Measurements from ENCODE around the gene ILKAP.

ILKAP gene

DNA sequence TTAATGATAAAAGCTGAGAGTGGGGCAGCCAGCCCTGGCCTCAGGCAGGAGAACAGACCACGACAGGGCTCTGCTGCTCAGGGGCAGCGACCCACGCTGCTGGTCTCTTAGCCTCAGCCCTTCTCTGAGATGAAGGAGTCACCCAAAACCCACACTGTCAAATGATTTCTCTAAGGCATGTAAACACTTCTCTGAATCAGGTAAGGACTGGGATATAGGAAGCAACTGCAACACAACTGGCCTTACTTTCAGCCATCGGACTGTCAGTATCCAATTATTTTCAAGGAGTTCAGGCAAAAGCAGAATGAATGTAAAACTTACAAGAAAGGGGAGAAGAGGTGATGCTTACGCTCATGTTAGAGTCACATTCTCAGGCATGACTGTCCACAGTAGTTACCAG is 22.9 kb downstream of the ILKAP start:
- Histone ChIP-seq H3K9ac (no peak overlapping the region), H3K4me1 (ENCODE audit: low read depth, poor library complexity, severe bottlenecking) (no peaks in the 10 kb centered on the region), H3K36me3 (ENCODE audit: insufficient read depth) (no peaks in the 10 kb centered on the region; the same call in 1 of the 2 replicates), H3K27me3 (ENCODE audit: insufficient read depth, low read depth) (no peaks in the 10 kb centered on the region), H3K79me2 (ENCODE audit: insufficient read depth, low read depth) (no peaks in the 10 kb centered on the region), H4K20me1 (ENCODE audit: insufficient read depth) (no peaks in the 10 kb centered on the region), H2AFZ (ENCODE audit: low read depth) (no peak overlapping the region), H3K4me2 (no peak overlapping the region), H3K4me3 (IDR thresholded peaks at IDR 0.05; ENCODE audit: insufficient read depth, low read depth, low read length) (no peak overlapping the region), H3K27ac (no peak overlapping the region)
- TF ChIP-seq, protein P1, sequence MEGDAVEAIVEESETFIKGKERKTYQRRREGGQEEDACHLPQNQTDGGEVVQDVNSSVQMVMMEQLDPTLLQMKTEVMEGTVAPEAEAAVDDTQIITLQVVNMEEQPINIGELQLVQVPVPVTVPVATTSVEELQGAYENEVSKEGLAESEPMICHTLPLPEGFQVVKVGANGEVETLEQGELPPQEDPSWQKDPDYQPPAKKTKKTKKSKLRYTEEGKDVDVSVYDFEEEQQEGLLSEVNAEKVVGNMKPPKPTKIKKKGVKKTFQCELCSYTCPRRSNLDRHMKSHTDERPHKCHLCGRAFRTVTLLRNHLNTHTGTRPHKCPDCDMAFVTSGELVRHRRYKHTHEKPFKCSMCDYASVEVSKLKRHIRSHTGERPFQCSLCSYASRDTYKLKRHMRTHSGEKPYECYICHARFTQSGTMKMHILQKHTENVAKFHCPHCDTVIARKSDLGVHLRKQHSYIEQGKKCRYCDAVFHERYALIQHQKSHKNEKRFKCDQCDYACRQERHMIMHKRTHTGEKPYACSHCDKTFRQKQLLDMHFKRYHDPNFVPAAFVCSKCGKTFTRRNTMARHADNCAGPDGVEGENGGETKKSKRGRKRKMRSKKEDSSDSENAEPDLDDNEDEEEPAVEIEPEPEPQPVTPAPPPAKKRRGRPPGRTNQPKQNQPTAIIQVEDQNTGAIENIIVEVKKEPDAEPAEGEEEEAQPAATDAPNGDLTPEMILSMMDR (conservative IDR thresholded peaks at IDR 0.05; ENCODE audit: low read depth, low read length), result no peak

DNA sequence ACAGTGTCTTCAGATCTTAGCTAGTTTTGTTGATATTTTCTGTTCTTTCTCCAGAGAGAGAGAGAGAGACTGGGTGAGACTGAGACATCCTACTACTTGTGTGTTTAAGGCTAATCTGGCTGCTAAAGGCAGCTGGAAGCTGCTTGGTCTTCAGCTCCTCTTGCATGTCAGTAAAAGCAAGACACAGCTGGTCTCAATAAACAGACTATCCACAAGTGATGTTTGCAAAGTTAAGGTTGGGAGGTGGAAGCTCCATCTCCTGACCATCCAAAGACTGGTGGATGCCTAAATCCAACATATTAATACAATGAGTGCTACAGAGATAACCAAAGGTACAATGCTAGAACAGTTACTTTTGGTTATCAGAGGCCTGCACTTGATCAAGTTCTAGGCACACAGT is 26.9 kb downstream of the ILKAP start:
- Histone ChIP-seq H3K4me1 (ENCODE audit: low read depth, poor library complexity, severe bottlenecking) (no peaks in the 10 kb centered on the region), H3K27me3 (ENCODE audit: insufficient read depth, low read depth) (no peaks in the 10 kb centered on the region), H3K79me2 (ENCODE audit: insufficient read depth, low read depth) (no peaks in the 10 kb centered on the region), H3K27ac (no peak overlapping the region), H2AFZ (ENCODE audit: low read depth) (no peak overlapping the region), H3K4me2 (no peak overlapping the region), H4K20me1 (ENCODE audit: insufficient read depth) (no peaks in the 10 kb centered on the region), H3K9ac (no peak overlapping the region), H3K4me3 (IDR thresholded peaks at IDR 0.05; ENCODE audit: insufficient read depth, low read depth, low read length) (no peak overlapping the region), H3K36me3 (ENCODE audit: insufficient read depth) (no peaks in the 10 kb centered on the region)
- TF ChIP-seq, protein P1 (conservative IDR thresholded peaks at IDR 0.05; ENCODE audit: low read depth, low read length), result no peak

DNA sequence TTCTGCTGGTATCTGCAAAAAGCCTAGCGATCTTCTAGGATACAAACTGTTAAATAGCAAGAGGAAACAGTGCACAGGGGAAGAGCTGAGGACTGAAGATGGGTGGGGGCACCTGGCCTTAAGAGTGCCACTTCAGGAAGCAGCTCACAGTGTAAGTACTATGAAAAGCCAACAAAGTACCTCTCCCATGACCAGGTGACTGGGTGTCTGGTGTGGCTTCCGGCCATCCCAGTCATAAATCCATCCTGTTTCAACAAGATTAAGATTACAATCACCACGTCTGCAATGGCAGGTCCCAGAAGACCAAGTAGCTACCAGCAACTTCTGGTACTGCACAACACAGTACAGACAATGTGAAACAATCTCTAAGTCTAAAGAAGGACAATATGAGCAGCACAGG is 28.8 kb downstream of the ILKAP start:
- Histone ChIP-seq H3K4me1 (ENCODE audit: low read depth, poor library complexity, severe bottlenecking) (peaks cover 5% of the 10 kb centered on the region), H4K20me1 (ENCODE audit: insufficient read depth) (no peaks in the 10 kb centered on the region), H3K27ac (no peak overlapping the region), H3K79me2 (ENCODE audit: insufficient read depth, low read depth) (no peaks in the 10 kb centered on the region), H3K4me2 (no peak overlapping the region), H3K4me3 (IDR thresholded peaks at IDR 0.05; ENCODE audit: insufficient read depth, low read depth, low read length) (no peak overlapping the region), H2AFZ (ENCODE audit: low read depth) (no peak overlapping the region), H3K27me3 (ENCODE audit: insufficient read depth, low read depth) (no peaks in the 10 kb centered on the region), H3K36me3 (ENCODE audit: insufficient read depth) (no peaks in the 10 kb centered on the region), H3K9ac (no peak overlapping the region)
- TF ChIP-seq, protein P1 (conservative IDR thresholded peaks at IDR 0.05; ENCODE audit: low read depth, low read length), result no peak

DNA sequence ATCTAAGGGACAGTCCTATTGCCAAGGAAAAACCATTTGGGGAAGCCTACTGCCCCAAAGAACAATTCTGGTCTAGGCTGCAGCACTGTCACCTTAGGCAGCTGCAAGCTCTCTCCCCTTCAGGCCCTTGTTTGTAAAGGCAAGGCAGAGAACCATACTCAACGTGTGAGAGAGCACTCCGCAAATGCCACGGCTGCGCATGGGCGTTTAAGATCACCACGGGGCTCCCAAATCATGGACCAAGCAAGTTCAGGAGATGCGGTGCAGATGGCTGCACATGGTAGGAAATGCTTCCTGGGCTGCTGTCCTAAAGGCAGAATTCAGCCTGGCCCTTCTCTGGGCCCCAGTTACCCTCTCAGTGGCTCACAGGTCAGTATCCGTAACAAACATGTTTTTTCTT is 29.2 kb downstream of the ILKAP start:
- Histone ChIP-seq H3K27ac (no peak overlapping the region), H3K4me3 (IDR thresholded peaks at IDR 0.05; ENCODE audit: insufficient read depth, low read depth, low read length) (no peak overlapping the region), H3K4me1 (ENCODE audit: low read depth, poor library complexity, severe bottlenecking) (peaks cover 5% of the 10 kb centered on the region), H3K9ac (no peak overlapping the region), H4K20me1 (ENCODE audit: insufficient read depth) (no peaks in the 10 kb centered on the region), H3K4me2 (no peak overlapping the region), H2AFZ (ENCODE audit: low read depth) (no peak overlapping the region), H3K36me3 (ENCODE audit: insufficient read depth) (no peaks in the 10 kb centered on the region), H3K79me2 (ENCODE audit: insufficient read depth, low read depth) (no peaks in the 10 kb centered on the region), H3K27me3 (ENCODE audit: insufficient read depth, low read depth) (no peaks in the 10 kb centered on the region)
- TF ChIP-seq, protein P1 (conservative IDR thresholded peaks at IDR 0.05; ENCODE audit: low read depth, low read length), result no peak
